DOHH2 (cell line): Measurements from ENCODE around the gene OR7C2.

Experiments used
- H3F3A ChIP-seq: fragments of 200-600 bp; sonication (generic), shearing (Covaris generic); 2 replicates; pipeline ENCODE4 v1.6.0; 2016; ENCODE audit warnings: antibody characterized with exemption, mild to moderate bottlenecking; ENCODE audit not compliant: control insufficient read depth, insufficient read depth
- H3K27ac ChIP-seq: fragments of 200-600 bp; sonication (generic); 2 replicates; pipeline ENCODE4 v1.5.1; 2014; ENCODE audit warnings: low read depth, mild to moderate bottlenecking, low read length, moderate library complexity
- H3K27me3 ChIP-seq: fragments of 200-600 bp; sonication (generic); 2 replicates; pipeline ENCODE4 v1.6.1; 2014; ENCODE audit warnings: mild to moderate bottlenecking, low read length, mixed read lengths; ENCODE audit not compliant: control insufficient read depth
- H3K36me3 ChIP-seq: fragments of 200-600 bp; sonication (generic); 2 replicates; pipeline ENCODE4 v1.6.1; 2014; ENCODE audit warnings: mild to moderate bottlenecking, low read length, moderate library complexity, mixed read lengths; ENCODE audit not compliant: control insufficient read depth
- H3K4me1 ChIP-seq: fragments of 200-600 bp; sonication (generic); 2 replicates; pipeline ENCODE4 v1.6.1; 2014; ENCODE audit warnings: mild to moderate bottlenecking, low read length, mixed read lengths; ENCODE audit not compliant: control insufficient read depth
- H3K4me2 ChIP-seq: fragments of 200-600 bp; sonication (generic); 2 replicates; pipeline ENCODE4 v1.6.0; 2014; ENCODE audit warnings: mild to moderate bottlenecking, low read length, moderate library complexity
- H3K4me3 ChIP-seq: fragments of 200-600 bp; sonication (generic); 2 replicates; pipeline ENCODE4 v1.5.1; 2014; ENCODE audit warnings: mild to moderate bottlenecking, low read length, mixed read lengths
- H3K79me2 ChIP-seq: fragments of 200-600 bp; sonication (generic); 2 replicates; pipeline ENCODE4 v1.6.1; 2014; ENCODE audit warnings: mild to moderate bottlenecking, low read length, mixed read lengths; ENCODE audit not compliant: control insufficient read depth
- H3K9me2 ChIP-seq: fragments of 200-600 bp; sonication (generic); replicated peaks from 2 replicates; pipeline ENCODE4 v1.6.1; 2014; ENCODE audit warnings: mild to moderate bottlenecking, low read length, mixed read lengths; ENCODE audit not compliant: control insufficient read depth
- H3K9me3 ChIP-seq: fragments of 200-600 bp; sonication (generic); 2 replicates; pipeline ENCODE4 v1.6.1; 2014; ENCODE audit warnings: antibody characterized with exemption, low read length, mixed read lengths; ENCODE audit not compliant: control insufficient read depth, insufficient read depth
- H4K20me1 ChIP-seq: fragments of 200-600 bp; sonication (generic); 2 replicates; pipeline ENCODE4 v1.6.0; 2014; ENCODE audit warnings: low read depth, mild to moderate bottlenecking, antibody characterized with exemption, low read length, moderate library complexity; ENCODE audit not compliant: control insufficient read depth, insufficient read depth
- CTCF ChIP-seq: fragments of 200-600 bp; sonication (generic); IDR thresholded peaks from one replicate; pipeline ENCODE4 v1.5.1; 2014; ENCODE audit warnings: antibody characterized with exemption, mild to moderate bottlenecking, low read depth, low read length; ENCODE audit not compliant: poor library complexity, severe bottlenecking
- EZH2phosphoT487 ChIP-seq: fragments of 200-600 bp; sonication (generic); IDR thresholded peaks from 2 replicates; pipeline ENCODE4 v1.6.1; 2017; ENCODE audit warnings: borderline replicate concordance, mild to moderate bottlenecking, antibody characterized with exemption, low read length, moderate library complexity, mixed read lengths

The OR7C2 gene

GRCh38 chr19:14941189-14941588 lies at the start of gene OR7C2:
TSS of gene OR7C2 (plus strand) at chr19:14941489. CDS start at chr19:14941489, 0 bp downstream.
- no peak for TF ChIP-seq EZH2phosphoT487

DNA sequence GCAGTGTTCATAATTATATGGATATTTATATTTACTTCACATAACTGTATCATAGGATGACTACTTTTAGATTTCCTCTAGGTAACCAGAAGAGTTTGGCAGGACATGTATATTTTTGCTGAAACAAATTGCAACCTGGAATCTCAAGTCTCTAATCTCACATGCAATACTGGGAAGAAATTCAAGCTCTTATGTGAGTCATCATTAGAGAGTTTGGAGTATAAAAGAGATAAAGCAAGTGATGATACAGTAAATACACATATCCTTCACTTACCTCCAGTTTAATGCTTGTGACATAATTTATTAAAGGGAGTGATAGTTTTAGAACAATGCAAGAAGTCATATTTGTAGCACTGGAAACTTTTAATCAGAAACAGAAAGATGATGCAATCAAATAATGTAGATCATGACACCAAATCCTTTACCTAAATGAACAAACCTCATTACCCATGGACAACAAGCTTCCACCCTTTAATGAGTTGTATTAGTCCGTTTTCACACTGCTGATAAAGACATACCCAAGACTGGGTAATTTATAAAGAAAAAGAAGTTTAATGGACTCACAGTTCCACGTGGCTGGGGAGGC lies 39.5 kb upstream of the OR7C2 start:
- Histone ChIP-seq H3K36me3 (no peaks in the 10 kb centered on the region), H3K4me3 (no peak overlapping the region), H3K9me3 (no peaks in the 10 kb centered on the region), H3K27me3 (peaks cover 16% of the 10 kb centered on the region), H3K4me2 (no peak overlapping the region), H3F3A (no peaks in the 10 kb centered on the region), H3K9me2 (no peaks in the 10 kb centered on the region), H3K4me1 (no peaks in the 10 kb centered on the region), H3K79me2 (no peaks in the 10 kb centered on the region), H4K20me1 (no peaks in the 10 kb centered on the region), H3K27ac (no peak overlapping the region)
- no peak for TF ChIP-seq EZH2phosphoT487
- TF ChIP-seq CTCF, result no peak

More at GRCh38 chr19:14941189-14941588, at the start of gene OR7C2:
- H3K27ac ChIP-seq, result no peak within 1 kb of the TSS
- H3K9me3 ChIP-seq, result no peaks in the 10 kb centered on the region
- no peaks in the 10 kb centered on the region for H4K20me1 ChIP-seq
- H3K9me2 ChIP-seq, result no peaks in the 10 kb centered on the region
- peaks cover 6% of the 10 kb centered on the region; the same call in 1 of the 2 replicates for H3K27me3 ChIP-seq
- no peaks in the 10 kb centered on the region for H3K4me1 ChIP-seq
- H3K79me2 ChIP-seq, result no peaks in the 10 kb centered on the region
- no peak within 1 kb of the TSS for H3K4me3 ChIP-seq
- no peaks in the 10 kb centered on the region for H3F3A ChIP-seq
- H3K4me2 ChIP-seq, result no peak within 1 kb of the TSS
- no peaks in the 10 kb centered on the region for H3K36me3 ChIP-seq

GRCh38 chr19:14906711-14907110 lies 34.6 kb upstream of the OR7C2 start:
- Histone ChIP-seq H4K20me1 (no peaks in the 10 kb centered on the region), H3K36me3 (no peaks in the 10 kb centered on the region), H3K79me2 (no peaks in the 10 kb centered on the region), H3K9me2 (no peaks in the 10 kb centered on the region), H3K4me1 (no peaks in the 10 kb centered on the region), H3K9me3 (no peaks in the 10 kb centered on the region), H3K27ac (no peak overlapping the region), H3K4me2 (no peak overlapping the region), H3F3A (no peaks in the 10 kb centered on the region), H3K27me3 (peaks cover 5% of the 10 kb centered on the region), H3K4me3 (no peak overlapping the region)
- TF ChIP-seq EZH2phosphoT487 (no peak), CTCF (no peak)

DNA sequence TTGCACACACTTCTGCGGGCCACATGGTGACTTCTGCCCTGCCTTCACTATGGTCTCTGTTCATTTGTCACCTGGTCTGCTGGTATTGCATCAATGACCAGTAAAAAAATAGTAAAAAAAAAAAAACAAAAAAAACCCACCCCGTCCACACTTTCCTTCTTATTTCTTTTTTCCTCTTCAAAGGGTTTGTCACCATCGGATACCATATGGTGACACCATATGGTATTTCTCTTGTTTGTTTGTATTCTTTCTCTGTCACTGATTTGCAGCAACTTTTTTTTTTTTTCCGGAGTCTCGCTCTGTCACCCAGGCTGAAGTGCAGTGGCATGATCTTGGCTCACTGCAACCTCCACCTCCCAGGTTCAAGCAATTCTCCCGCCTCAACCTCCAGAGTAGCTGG lies 26.2 kb upstream of the OR7C2 start:
- H3K9me3 ChIP-seq, result no peaks in the 10 kb centered on the region
- H3K4me2 ChIP-seq, result no peak overlapping the region
- no peaks in the 10 kb centered on the region for H3K36me3 ChIP-seq
- no peaks in the 10 kb centered on the region for H3K9me2 ChIP-seq
- TF ChIP-seq EZH2phosphoT487 (no peak), CTCF (no peak)
- H4K20me1 ChIP-seq, result no peaks in the 10 kb centered on the region
- H3K4me3 ChIP-seq, result no peak overlapping the region
- no peak overlapping the region for H3K27ac ChIP-seq
- H3K27me3 ChIP-seq, result no peaks in the 10 kb centered on the region
- no peaks in the 10 kb centered on the region for H3F3A ChIP-seq
- H3K79me2 ChIP-seq, result no peaks in the 10 kb centered on the region
- no peaks in the 10 kb centered on the region for H3K4me1 ChIP-seq
